Panc1 (cell line): Measurements from ENCODE around the gene EREG.

ENCODE experiments used
- CTCF ChIP-seq: fragments of 450-650 bp; IDR thresholded peaks from 2 replicates; pipeline ENCODE4 v1.5.1; 2017; ENCODE audit warnings: mild to moderate bottlenecking
- POLR2AphosphoS5 ChIP-seq: IDR thresholded peaks from 2 replicates; pipeline ENCODE4 v1.6.1; 2012; ENCODE audit warnings: mild to moderate bottlenecking, low read depth, low read length, moderate library complexity
- SIN3A ChIP-seq: IDR thresholded peaks from 2 replicates; pipeline ENCODE4 v1.6.1; 2012; ENCODE audit warnings: low read depth, mild to moderate bottlenecking, low read length, moderate library complexity, borderline replicate concordance; ENCODE audit not compliant: insufficient read depth
- TF ChIP-seq, protein P1 (sequence below), 2 experiments: IDR thresholded peaks; 2 replicates each; pipeline ENCODE4 v1.6.1; 2011 to 2012; ENCODE audit warnings: low read depth in 2 of 2, control low read depth in 1 of 2, low read length in 1 of 2, mild to moderate bottlenecking in 1 of 2, moderate library complexity in 1 of 2; ENCODE audit not compliant: insufficient read depth in 1 of 2

- TF ChIP-seq CTCF (no peak), POLR2AphosphoS5 (no peak), SIN3A (no peak)
- TF ChIP-seq, protein P1, sequence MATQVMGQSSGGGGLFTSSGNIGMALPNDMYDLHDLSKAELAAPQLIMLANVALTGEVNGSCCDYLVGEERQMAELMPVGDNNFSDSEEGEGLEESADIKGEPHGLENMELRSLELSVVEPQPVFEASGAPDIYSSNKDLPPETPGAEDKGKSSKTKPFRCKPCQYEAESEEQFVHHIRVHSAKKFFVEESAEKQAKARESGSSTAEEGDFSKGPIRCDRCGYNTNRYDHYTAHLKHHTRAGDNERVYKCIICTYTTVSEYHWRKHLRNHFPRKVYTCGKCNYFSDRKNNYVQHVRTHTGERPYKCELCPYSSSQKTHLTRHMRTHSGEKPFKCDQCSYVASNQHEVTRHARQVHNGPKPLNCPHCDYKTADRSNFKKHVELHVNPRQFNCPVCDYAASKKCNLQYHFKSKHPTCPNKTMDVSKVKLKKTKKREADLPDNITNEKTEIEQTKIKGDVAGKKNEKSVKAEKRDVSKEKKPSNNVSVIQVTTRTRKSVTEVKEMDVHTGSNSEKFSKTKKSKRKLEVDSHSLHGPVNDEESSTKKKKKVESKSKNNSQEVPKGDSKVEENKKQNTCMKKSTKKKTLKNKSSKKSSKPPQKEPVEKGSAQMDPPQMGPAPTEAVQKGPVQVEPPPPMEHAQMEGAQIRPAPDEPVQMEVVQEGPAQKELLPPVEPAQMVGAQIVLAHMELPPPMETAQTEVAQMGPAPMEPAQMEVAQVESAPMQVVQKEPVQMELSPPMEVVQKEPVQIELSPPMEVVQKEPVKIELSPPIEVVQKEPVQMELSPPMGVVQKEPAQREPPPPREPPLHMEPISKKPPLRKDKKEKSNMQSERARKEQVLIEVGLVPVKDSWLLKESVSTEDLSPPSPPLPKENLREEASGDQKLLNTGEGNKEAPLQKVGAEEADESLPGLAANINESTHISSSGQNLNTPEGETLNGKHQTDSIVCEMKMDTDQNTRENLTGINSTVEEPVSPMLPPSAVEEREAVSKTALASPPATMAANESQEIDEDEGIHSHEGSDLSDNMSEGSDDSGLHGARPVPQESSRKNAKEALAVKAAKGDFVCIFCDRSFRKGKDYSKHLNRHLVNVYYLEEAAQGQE (IDR thresholded peaks at IDR 0.05; ENCODE audit: insufficient read depth in 1 of 2, low read depth in 2 of 2, low read length in 1 of 2) = no peak
Observed at GRCh38 chr4:74408639-74409038, 43.7 kb downstream of the EREG start.
